ENCODE data around the gene PDF.
A peak's percentile ranks its signal among the peaks of the same experiment; 100 is the strongest.
"Not testable (repeated sequence)": the region's sequence is repeated elsewhere in the genome, so short reads cannot be mapped to it uniquely, and the experiment has no call there.

PDF gene

GRCh38 chr16:69315486-69316311 is 14.7 kb downstream of the PDF start:
- DNase-seq: no peak

DNA sequence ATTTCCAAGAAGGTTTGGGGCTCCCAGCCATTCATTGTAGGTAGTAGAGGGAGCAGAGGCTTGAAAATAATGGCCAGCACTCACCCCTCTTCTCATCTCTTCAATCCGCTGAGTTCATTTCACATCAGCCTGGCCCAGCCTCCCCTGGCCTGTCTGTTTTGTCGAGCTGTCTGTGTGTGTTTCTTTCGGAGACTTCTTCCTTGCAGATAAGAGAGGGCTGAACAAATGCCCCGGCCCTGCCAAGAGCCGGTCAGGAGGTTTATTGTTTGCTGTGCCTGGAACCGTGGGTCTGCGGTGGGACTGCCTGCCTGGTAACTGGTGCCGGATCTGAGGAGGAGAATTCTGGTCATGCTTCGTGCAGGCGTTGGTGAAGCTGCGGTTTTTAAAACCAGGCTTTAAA is 15.9 kb downstream of the PDF start:
- no peak for DNase-seq

GRCh38 chr16:69313469-69313868 is 16.9 kb downstream of the PDF start:
- no peak for DNase-seq

GRCh38 chr16:69311533-69312387 is 18.6 kb downstream of the PDF start:
- DNase-seq: peak in 1 of 2 donors; percentile 70

GRCh38 chr16:69310653-69311532 is 19.5 kb downstream of the PDF start, which contains the start of gene VPS4A:
Gene VPS4A (plus strand): TSS chr16:69311350. CDS start chr16:69311512, 162 bp downstream.
- DNase-seq: peak; percentile 88 to 97

- no peak for DNase-seq
These were observed 21.1 kb downstream of the PDF start for GRCh38 chr16:69309316-69309715.

DNA sequence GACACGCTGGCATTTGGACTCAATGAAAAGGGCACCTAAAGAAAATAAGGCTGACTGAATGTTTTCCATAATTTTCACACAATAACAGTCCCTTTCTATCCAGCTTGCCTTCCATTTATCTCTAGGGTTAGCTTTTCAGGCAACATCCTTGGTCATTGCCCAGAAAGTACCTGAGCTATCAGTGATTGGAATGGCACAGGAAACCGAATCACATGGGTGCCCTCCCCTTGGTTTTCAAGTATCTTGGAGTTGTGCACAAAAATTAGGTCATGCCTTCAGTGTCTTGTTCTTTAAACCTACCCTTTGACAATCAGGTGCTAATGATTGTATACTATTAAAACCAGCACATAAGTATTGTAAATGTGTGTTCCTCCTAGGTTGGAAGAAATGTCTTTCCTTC is 22.5 kb downstream of the PDF start:
- no peak for DNase-seq

DNA sequence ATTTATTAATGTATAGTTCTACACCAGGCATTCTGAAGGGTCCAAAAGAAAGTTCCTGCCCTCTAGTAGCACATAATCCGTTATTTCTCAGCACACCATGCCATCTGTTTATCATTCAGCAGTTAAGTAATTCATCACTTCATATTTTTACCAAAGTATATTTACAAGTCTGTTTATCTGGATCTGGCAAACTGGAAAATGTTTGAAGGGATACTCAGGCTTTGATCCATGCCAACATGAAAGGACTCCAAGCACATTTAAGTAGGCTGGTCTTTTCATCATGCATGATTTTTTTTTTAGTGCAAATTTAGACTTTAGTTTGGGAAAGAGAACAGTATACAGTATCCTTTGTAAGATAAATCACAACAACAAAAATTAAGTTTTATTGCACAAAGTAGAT is 23.3 kb downstream of the PDF start:
- DNase-seq: no peak

- no peak for DNase-seq
These were observed 24.4 kb downstream of the PDF start for GRCh38 chr16:69306031-69306430.

DNA sequence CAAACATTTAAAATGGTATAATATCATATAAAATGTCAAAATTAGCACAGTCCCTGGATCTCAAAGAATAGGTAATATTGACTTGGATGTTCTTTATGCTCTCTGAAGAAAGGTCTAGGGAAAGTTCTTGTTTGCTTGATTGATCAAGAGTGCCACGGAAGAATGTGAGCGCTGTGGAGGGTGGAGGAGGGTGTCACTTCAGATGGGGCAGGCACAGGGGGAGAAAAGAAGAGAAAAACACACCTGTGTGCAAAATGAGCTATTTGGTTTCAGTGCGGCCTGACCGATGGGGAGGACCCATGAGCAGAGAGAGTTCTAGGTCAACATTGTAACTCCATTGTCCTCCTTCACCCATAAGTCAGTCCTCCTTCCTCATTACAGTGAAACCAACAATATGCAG is 28.1 kb downstream of the PDF start:
- DNase-seq: no peak

- no peak for DNase-seq
These were observed 28.5 kb downstream of the PDF start for GRCh38 chr16:69301861-69302260.

- no peak for DNase-seq
These were observed 29.2 kb downstream of the PDF start for GRCh38 chr16:69301187-69301586.

GRCh38 chr16:69298261-69298660 is 32.1 kb downstream of the PDF start:
- no peak for DNase-seq

- DNase-seq: not testable (repeated sequence)
These were observed 33.6 kb downstream of the PDF start for GRCh38 chr16:69296771-69297170.

GRCh38 chr16:69294051-69294450 is 36.3 kb downstream of the PDF start:
- DNase-seq: no peak

DNA sequence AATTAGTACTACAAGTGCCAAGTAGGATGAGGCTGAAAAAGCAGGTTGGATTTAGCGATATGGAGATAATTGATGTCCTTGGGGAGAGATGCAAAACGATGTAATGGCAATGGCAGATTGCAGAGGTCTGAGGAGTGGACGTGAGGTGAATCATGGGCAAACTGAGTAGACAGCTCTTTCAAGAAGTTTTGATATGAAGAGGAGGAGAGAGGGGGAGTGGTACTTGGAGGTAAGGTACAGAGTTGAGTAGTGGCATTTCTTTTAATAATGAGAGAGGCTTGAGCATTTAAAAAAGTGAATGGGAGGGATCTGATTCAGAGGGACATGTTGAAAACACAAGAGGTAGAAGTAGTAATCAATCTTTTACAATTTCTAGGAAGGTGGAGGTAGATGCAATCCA is 37.0 kb downstream of the PDF start:
- no peak for DNase-seq

DNA sequence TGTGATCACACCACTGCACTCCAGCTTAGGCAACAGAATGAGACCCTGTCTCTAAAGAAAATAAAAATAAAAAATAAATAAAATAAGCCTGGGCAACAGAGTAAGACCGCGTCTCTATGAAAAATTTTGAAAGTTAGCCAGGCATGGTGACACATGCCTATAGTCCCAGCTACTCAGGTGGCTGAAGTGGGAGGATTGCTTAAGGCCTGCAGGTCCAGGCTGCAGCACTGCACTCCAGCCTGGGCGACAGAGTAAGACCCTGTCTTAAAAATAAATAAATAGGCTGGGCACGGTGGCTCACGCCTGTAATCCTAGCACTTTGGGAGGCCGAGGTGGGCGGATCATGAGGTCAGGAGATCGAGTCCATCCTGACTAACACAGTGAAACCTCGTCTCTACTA is 38.7 kb downstream of the PDF start:
- DNase-seq: not testable (repeated sequence)

DNA sequence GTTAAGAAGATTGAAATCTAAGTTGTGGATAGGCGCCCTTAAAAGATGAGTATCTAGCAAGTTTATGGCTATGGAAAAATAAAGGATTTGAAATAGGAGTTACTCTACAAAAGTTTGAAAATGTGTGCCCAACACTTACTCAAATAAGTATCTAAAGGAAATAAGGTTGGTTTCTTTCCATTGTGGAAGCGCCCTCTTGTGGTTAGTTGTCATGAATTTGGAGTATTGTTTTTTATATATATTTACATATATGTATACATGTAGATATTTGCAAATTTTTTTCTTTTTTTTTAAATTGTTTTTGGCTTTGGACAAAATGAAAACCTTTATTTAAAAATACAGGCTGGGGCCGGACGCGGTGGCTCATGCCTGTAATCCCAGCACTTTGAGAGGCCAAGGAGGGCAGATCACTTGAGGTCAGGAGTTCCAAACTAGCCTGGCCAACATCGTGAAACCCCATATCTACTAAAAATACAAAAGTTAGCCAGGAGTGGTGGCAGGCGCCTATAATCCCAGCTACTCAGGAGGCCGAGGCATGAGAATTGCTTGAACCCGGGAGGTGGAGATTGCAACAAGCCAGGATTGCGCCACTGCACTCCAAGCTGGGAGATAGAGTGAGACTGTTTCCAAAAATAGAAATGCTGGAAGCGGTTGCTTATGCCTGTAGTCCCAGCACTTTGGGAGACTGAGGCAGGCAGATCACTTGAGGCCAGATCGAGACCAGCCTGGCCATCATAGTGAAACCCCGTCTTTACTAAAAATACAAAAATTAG is 43.3 kb downstream of the PDF start:
- DNase-seq: peak in 1 of 2 donors; percentile 31

DNA sequence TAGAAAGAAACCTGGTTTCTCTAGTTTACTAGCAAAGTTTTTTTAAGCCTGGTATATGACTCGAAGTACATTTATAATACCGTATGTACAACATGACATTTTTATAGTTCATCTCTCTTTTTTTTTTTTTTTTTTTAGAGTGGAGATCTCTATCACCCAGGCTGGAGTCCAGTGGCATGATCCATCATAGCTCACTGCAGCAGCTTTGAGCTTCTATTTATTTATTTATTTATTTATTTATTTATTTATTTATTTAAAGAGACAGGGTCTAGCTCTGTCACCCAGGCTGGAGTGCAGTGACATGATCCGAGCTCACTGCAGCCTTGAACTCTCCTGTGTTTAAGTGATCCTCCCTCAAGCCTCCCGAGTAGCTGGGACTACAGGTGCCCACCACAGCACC is 45.1 kb downstream of the PDF start:
- DNase-seq: no peak

GRCh38 chr16:69283851-69284250 is 46.5 kb downstream of the PDF start:
- DNase-seq: no peak

DNA sequence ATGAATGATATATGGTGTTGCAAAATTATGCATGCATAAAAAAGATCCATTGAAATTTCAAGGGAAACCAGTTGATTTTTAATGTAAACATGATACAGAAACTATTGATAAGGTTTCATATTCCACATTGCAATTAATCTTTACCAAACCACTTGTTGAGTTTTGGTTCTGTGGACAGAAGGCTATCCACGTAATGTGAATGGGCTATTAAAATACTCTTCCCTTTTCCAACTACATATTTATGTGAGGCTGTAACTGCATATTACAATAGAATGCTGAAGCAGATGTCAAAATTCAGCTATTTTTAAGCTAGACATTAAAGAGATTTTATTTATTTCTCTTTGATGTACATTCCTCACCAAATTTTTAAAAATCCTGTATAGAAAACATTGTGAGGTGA is 53.0 kb downstream of the PDF start:
- no peak for DNase-seq

Data from bone marrow (tissue), 2 donors.